ENCODE data around the gene GSK3A.

DNA sequence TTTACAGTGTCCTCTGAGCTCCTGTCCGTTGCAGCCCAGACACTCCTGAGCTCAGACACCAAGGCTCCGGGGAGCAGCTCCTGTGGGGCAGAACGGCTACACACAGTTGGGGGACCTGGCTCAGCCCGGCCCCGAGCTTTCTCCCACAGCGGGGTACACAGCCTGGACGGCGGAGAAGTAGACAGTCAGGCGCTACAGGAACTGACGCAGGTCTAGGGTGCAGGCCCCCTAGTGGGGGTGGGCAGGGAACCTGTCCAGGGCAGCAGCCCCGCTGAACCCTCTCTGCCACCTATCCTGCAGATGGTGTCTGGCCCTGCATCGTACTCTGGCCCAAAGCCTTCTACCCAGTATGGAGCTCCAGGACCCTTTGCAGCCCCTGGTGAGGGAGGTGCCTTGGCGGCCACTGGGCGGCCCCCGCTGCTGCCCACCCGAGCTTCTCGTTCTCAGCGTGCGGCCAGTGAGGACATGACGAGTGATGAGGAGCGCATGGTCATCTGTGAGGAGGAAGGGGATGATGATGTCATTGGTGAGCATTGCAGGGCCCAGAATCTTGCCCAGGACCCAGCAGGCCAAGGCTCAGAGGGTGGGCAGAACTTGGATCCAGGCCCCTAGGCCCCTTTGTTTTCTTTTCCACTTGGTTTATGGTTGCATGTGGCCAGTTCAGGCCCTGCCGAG lies 46.6 kb upstream of the GSK3A start:
- TF ChIP-seq ZFP30 (CRISPR knock-in tag; IDR thresholded peaks at IDR 0.05): no peak
- TF ChIP-seq, protein P1, sequence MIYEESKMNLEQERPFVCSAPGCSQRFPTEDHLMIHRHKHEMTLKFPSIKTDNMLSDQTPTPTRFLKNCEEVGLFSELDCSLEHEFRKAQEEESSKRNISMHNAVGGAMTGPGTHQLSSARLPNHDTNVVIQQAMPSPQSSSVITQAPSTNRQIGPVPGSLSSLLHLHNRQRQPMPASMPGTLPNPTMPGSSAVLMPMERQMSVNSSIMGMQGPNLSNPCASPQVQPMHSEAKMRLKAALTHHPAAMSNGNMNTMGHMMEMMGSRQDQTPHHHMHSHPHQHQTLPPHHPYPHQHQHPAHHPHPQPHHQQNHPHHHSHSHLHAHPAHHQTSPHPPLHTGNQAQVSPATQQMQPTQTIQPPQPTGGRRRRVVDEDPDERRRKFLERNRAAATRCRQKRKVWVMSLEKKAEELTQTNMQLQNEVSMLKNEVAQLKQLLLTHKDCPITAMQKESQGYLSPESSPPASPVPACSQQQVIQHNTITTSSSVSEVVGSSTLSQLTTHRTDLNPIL (CRISPR knock-in tag; IDR thresholded peaks at IDR 0.05; ENCODE audit: low read depth): no peak
- TF ChIP-seq RARB (CRISPR knock-in tag; IDR thresholded peaks at IDR 0.05): no peak
- no peak for TF ChIP-seq ARNTL (CRISPR knock-in tag; IDR thresholded peaks at IDR 0.05; ENCODE audit: borderline replicate concordance, low read depth)
- TF ChIP-seq, protein P2, sequence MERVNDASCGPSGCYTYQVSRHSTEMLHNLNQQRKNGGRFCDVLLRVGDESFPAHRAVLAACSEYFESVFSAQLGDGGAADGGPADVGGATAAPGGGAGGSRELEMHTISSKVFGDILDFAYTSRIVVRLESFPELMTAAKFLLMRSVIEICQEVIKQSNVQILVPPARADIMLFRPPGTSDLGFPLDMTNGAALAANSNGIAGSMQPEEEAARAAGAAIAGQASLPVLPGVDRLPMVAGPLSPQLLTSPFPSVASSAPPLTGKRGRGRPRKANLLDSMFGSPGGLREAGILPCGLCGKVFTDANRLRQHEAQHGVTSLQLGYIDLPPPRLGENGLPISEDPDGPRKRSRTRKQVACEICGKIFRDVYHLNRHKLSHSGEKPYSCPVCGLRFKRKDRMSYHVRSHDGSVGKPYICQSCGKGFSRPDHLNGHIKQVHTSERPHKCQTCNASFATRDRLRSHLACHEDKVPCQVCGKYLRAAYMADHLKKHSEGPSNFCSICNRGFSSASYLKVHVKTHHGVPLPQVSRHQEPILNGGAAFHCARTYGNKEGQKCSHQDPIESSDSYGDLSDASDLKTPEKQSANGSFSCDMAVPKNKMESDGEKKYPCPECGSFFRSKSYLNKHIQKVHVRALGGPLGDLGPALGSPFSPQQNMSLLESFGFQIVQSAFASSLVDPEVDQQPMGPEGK (CRISPR knock-in tag; IDR thresholded peaks at IDR 0.05; ENCODE audit: borderline replicate concordance): no peak
